Aorta (tissue), 5 donors: Measurements from ENCODE around the gene NCK1. TPM values are rescaled to one million over a fixed set of nuclear protein-coding genes. Genes with fewer than 3 reads are reported as not detected.

Experiments
- ATAC-seq: fragments of 200-7000 bp; cut with Tn5 transposase; one replicate; pipeline ENCODE4 v1.9.1; 2022; ENCODE audit warnings: moderate library complexity; ENCODE audit not compliant: low FRiP score
- DNase-seq, 2 donors: peaks; one replicate each; pipeline ENCODE4 v3.0.0-alpha.2; 2020
- H3K27ac ChIP-seq, 2 donors: one replicate each; pipeline ENCODE4 v1.5.1; 2013; ENCODE audit warnings: low read length in 2 of 2, mild to moderate bottlenecking in 2 of 2, moderate library complexity in 2 of 2, control low read depth in 1 of 2, inconsistent platforms in 1 of 2, low read depth in 1 of 2
- H3K27me3 ChIP-seq, 2 donors: one replicate each; pipeline ENCODE4 v1.6.1; 2013; ENCODE audit warnings: control low read depth in 1 of 2, low read length in 1 of 2, mild to moderate bottlenecking in 1 of 2, moderate library complexity in 1 of 2; ENCODE audit not compliant: insufficient read depth in 2 of 2, control insufficient read depth in 1 of 2
- H3K36me3 ChIP-seq, 2 donors: one replicate each; pipeline ENCODE4 v1.6.1; 2013; ENCODE audit warnings: control low read depth in 1 of 2, low read length in 1 of 2, mild to moderate bottlenecking in 1 of 2; ENCODE audit not compliant: insufficient read depth in 2 of 2, control insufficient read depth in 1 of 2
- H3K4me1 ChIP-seq, 2 donors: one replicate each; pipeline ENCODE4 v1.6.1; 2013; ENCODE audit warnings: low read length in 2 of 2, control low read depth in 1 of 2, mild to moderate bottlenecking in 1 of 2, moderate library complexity in 1 of 2; ENCODE audit not compliant: insufficient read depth in 2 of 2, control insufficient read depth in 1 of 2
- H3K4me3 ChIP-seq, 2 donors: one replicate each; pipeline ENCODE4 v1.5.1; 2013; ENCODE audit warnings: low read length in 2 of 2, control low read depth in 1 of 2, mild to moderate bottlenecking in 1 of 2
- H3K9me3 ChIP-seq: one replicate; pipeline ENCODE4 v1.6.1; 2013; ENCODE audit warnings: mild to moderate bottlenecking, low read length; ENCODE audit not compliant: control insufficient read depth
- WGBS, 2 donors: extraction: QIAGEN DNeasy Blood & Tissue Kit; methylation state at CpG; one replicate each; pipeline ENCODE4 v1.1.7; 2013; 5-methylcytosine and 5-hydroxymethylcytosine counted together
- intact Hi-C, 2 donors: fragments of 100-400 bp; cut with DNase I; formaldehyde crosslinking; loops; one replicate each; pipeline versions ENCODE4 v1.14.2 to v1.15.0; 2022
- polyA plus RNA-seq, 2 donors: library from polyadenylated mRNA; stranded (reverse); fragments of 200-250 nt; gene quantifications; one replicate each; pipeline ENCODE4 v1.2.3, GENCODE V29; 2013
- total RNA-seq, 2 donors: library from RNA; stranded (reverse); fragmentation: NEBNext Ultra II Directional; extraction: Animal tissue kit (Norgen Biotek cat#: 25700); gene quantifications; one replicate each; pipeline ENCODE4 v1.2.1, GENCODE V29; 2021
- donor health status: healthy with polysubstance abuse.
- donor health status: Bipolar disorder and iron deficiency.
- donor health status: DM: no; HTN: no; CAD: no.
- donor health status: DM: no; HTN: no; CAD: no.
- donor health status: DM: yes; HTN: yes; CAD: no.

The NCK1 gene
- total and polyA plus RNA-seq, 4 donors: 21.0 to 51.9 (median 30.6) TPM

- Histone ChIP-seq H3K27me3 (no peaks in the 10 kb centered on the region), H3K4me1 (peaks cover 0 to 3% of the 10 kb centered on the region in 2 donors), H3K4me3 (no peak overlapping the region), H3K36me3 (no peaks in the 10 kb centered on the region), H3K27ac (no peak overlapping the region), H3K9me3 (no peaks in the 10 kb centered on the region)
- intact Hi-C loops: no loop called here
- ATAC-seq (no peak), DNase-seq (no peak)
Observed at GRCh38 chr3:136928240-136928639, 66.2 kb downstream of the NCK1 start.

GRCh38 chr3:136929977-136930670, 68.1 kb downstream of the NCK1 start:
- H3K27me3 ChIP-seq: no peaks in the 10 kb centered on the region
- no peaks in the 10 kb centered on the region for H3K9me3 ChIP-seq
- whole genome bisulfite sequencing, 2 donors: 52 to 53% methylated on average over 4 of the region's 4 CpGs
- no peak overlapping the region for H3K4me3 ChIP-seq
- H3K27ac ChIP-seq: no peak overlapping the region
- no peaks in the 10 kb centered on the region for H3K4me1 ChIP-seq
- DNase-seq: peak in 1 of 2 donors; percentile 69
- peak; percentile 73 for ATAC-seq
- intact Hi-C loops: no loop called here
- H3K36me3 ChIP-seq: no peaks in the 10 kb centered on the region

GRCh38 chr3:136931606-136932005, 69.6 kb downstream of the NCK1 start:
- 99% methylated on average over 4 of the region's 4 CpGs for WGBS, 2 donors
- H3K9me3 ChIP-seq: no peaks in the 10 kb centered on the region
- H3K36me3 ChIP-seq: no peaks in the 10 kb centered on the region
- H3K4me3 ChIP-seq: no peak overlapping the region
- ATAC-seq: no peak
- H3K27ac ChIP-seq: no peak overlapping the region
- intact Hi-C loops: no loop called here
- H3K27me3 ChIP-seq: no peaks in the 10 kb centered on the region
- no peaks in the 10 kb centered on the region for H3K4me1 ChIP-seq
- no peak for DNase-seq

- H3K9me3 ChIP-seq: no peaks in the 10 kb centered on the region
- DNase-seq (no peak), ATAC-seq (no peak)
- no peaks in the 10 kb centered on the region for H3K4me1 ChIP-seq
- no peaks in the 10 kb centered on the region for H3K27me3 ChIP-seq
- no peaks in the 10 kb centered on the region for H3K36me3 ChIP-seq
- 88 to 92% methylated on average over 1 of the region's 1 CpG for WGBS, 2 donors
- no peak overlapping the region for H3K27ac ChIP-seq
- intact Hi-C loops: no loop called here
- H3K4me3 ChIP-seq: no peak overlapping the region
Observed at GRCh38 chr3:136932523-136932922, 70.5 kb downstream of the NCK1 start.

- no peak for ATAC-seq
- Histone ChIP-seq H3K9me3 (no peaks in the 10 kb centered on the region), H3K4me3 (no peak overlapping the region), H3K36me3 (no peaks in the 10 kb centered on the region), H3K4me1 (no peaks in the 10 kb centered on the region), H3K27ac (no peak overlapping the region), H3K27me3 (no peaks in the 10 kb centered on the region)
- intact Hi-C loops: no loop called here
- 78 to 81% methylated on average over 1 of the region's 1 CpG for WGBS, 2 donors
- DNase-seq: no peak
Observed at GRCh38 chr3:136932978-136933772, 71.2 kb downstream of the NCK1 start.

- no peaks in the 10 kb centered on the region for H3K36me3 ChIP-seq
- H3K27me3 ChIP-seq: no peaks in the 10 kb centered on the region
- WGBS, 2 donors: 92 to 99% methylated on average over 1 of the region's 1 CpG
- H3K4me3 ChIP-seq: no peak overlapping the region
- H3K9me3 ChIP-seq: no peaks in the 10 kb centered on the region
- intact Hi-C loops: no loop called here
- DNase-seq: no peak
- ATAC-seq: no peak
- H3K27ac ChIP-seq: no peak overlapping the region
- no peaks in the 10 kb centered on the region for H3K4me1 ChIP-seq
Observed at GRCh38 chr3:136937175-136937574, 75.2 kb downstream of the NCK1 start.

GRCh38 chr3:136937851-136938250, 75.8 kb downstream of the NCK1 start:
- Histone ChIP-seq H3K27ac (no peak overlapping the region), H3K9me3 (no peaks in the 10 kb centered on the region), H3K27me3 (no peaks in the 10 kb centered on the region), H3K36me3 (no peaks in the 10 kb centered on the region), H3K4me1 (no peaks in the 10 kb centered on the region), H3K4me3 (no peak overlapping the region)
- intact Hi-C loops: no loop called here
- DNase-seq: no peak
- no peak for ATAC-seq
- 62 to 79% methylated on average over 2 of the region's 2 CpGs for WGBS, 2 donors

- ATAC-seq (no peak), DNase-seq (no peak)
- Histone ChIP-seq H3K27me3 (no peaks in the 10 kb centered on the region), H3K36me3 (no peaks in the 10 kb centered on the region), H3K4me1 (no peaks in the 10 kb centered on the region), H3K4me3 (no peak overlapping the region), H3K27ac (no peak overlapping the region), H3K9me3 (no peaks in the 10 kb centered on the region)
- intact Hi-C loops: no loop called here
Observed at GRCh38 chr3:136938334-136938733, 76.3 kb downstream of the NCK1 start.

GRCh38 chr3:136939489-136939888, 77.5 kb downstream of the NCK1 start:
- WGBS, 2 donors: 87 to 94% methylated on average over 1 of the region's 1 CpG
- intact Hi-C loops: no loop called here
- DNase-seq: no peak
- Histone ChIP-seq H3K36me3 (no peaks in the 10 kb centered on the region), H3K4me1 (no peaks in the 10 kb centered on the region), H3K4me3 (no peak overlapping the region), H3K27me3 (no peaks in the 10 kb centered on the region), H3K9me3 (no peaks in the 10 kb centered on the region), H3K27ac (no peak overlapping the region)
- ATAC-seq: no peak
